Stimulated activated CD8-positive, alpha-beta memory T cell treated with anti-CD3 and anti-CD28 coated beads, Interleukin-4, amount 100 ng/mL, for 24 hours (primary cell): ENCODE data around the gene SYPL2.
"Not testable (repeated sequence)": the region's sequence is repeated elsewhere in the genome, so short reads cannot be mapped to it uniquely, and the experiment has no call there.

ENCODE experiments used
- DNase-seq: peaks from one replicate; pipeline ENCODE4 v3.0.0-alpha.2; 2020; ENCODE audit warnings: low read depth

SYPL2 gene

GRCh38 chr1:109466452-109467300, at the start of gene SYPL2:
TSS of gene SYPL2 (plus strand) at chr1:109466546. CDS start at chr1:109466844, 298 bp downstream.
- DNase-seq: no peak

DNA sequence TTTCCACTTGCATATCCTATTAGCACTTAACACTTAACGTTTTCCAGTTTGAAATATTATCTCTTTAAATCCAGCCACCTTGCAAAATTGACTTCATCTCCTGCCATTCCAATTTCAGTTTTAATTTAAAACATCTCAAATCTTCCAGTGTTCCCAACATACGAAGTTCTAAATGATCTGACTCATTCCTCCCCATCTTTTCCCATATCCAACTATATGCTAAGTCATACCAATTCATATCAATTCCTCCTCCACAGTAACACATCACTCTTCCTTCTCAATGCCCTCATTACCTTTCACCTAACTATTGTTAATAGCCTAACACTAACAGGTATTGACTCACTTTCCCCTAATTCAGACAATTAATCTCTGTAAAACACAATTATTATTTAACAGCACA, 42.8 kb upstream of the SYPL2 start:
- no peak for DNase-seq

GRCh38 chr1:109425391-109426280, 40.7 kb upstream of the SYPL2 start:
- DNase-seq: peak; percentile 52

DNA sequence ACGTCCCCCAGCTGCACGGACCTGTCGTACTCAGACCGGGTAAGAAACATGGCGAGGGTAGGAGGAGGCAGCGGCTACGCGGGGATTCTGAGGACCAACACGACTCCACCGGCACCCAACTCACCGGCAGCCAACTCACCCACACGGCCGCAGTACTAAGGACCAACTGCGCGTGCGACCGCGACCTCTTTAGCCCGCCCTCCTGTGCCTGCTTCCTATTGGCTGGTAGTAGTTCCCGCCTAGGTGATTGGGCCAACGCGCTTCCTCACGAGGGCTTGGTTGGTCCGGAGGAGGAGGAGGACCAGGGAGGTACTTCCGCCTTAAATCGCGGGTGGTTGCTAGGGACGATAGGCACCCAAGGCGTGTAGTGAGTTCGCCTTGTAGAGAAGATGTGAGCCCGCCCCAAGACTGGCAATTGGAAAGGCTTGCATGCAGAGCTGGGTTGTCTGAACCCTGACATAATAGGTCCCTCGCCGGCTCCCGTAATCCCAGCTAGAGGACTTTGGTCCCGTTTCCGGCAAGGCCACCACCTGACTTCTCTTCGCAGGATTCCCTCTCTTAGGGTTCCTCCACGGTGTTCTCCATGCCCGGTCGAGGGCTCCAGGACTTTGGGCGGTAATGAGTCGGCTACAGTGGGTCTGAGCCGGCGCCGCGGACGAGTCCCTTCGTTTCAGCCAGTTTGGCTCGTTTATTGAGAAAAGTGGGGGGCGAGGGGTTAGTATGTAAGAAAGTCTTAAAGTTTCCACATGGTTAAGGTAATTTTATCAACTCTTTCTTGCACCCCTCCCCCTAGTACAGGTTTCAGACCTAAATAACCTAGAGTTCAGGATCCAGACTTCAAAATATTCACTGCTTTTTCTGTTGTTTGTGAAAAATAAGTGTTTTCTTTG, 39.8 kb upstream of the SYPL2 start, which contains the start of gene PSMA5:
Gene PSMA5 (minus strand): TSS at position 168 of the 890 bp plus-strand sequence. CDS start 118 bp downstream, at position 50.
- peak; percentile 90 for DNase-seq

DNA sequence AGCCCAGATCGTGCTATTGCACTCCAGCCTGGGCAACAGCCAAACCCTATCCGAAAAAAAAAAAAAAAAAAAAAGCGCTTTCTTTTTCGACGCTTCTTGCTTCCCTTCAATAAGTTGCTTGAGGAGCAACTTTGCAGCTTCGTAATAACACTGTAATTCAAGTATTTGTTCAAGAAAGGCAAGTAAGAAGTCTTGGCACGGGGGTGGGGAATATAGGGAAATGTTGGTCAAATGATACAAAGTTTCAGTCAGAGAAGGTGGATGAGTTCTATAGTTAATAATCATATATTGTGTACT, 39.2 kb upstream of the SYPL2 start:
- DNase-seq: no peak

DNA sequence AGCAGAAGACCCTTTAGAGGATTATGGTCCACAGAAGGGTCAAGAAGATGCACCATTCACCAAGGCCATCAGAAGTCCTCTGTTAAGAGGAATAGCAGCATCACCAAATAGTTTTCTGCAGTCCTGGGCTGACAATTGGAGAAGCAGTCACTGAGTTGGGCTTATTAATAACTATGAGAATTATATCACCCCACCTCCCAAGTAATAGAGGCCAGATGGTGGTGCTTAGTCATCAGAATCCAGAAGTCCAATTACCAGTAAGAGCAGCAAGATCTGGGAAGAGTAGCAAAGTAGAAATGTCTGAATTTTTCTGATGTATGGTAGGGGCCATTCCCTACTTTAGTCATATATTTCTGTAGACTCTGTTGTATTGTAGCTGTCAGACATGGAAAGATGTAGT, 34.0 kb upstream of the SYPL2 start:
- no peak for DNase-seq

GRCh38 chr1:109433322-109433721, 33.0 kb upstream of the SYPL2 start:
- no peak for DNase-seq

- no peak for DNase-seq
Measured at GRCh38 chr1:109434484-109434883, 31.9 kb upstream of the SYPL2 start.

DNA sequence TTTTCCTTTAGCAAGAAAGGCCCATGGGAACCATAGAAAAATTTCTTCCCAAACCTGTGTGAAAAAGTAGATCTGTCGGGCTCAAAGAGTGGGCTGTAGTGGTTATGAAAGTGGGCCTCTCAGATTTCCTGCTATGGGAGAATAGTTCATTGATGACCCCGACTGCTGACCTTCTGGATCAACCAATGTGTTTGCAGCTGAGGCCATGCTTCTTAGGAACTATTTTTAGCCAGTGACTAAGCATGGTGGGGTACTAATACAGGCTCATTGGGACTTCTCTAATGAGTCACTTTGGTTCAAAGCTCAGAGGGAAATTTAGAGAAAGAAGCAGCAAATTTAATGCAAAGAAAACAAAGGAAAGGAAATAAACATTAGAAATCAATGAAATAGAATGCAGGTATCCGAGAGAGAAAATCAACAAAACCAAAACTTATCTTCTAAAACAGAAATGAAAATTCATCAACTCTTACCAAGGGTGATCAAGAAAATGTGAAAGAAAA, 27.5 kb upstream of the SYPL2 start:
- no peak for DNase-seq

- DNase-seq: no peak
Measured at GRCh38 chr1:109441069-109441468, 25.3 kb upstream of the SYPL2 start.

- DNase-seq: no peak
Measured at GRCh38 chr1:109443476-109443875, 22.9 kb upstream of the SYPL2 start.

DNA sequence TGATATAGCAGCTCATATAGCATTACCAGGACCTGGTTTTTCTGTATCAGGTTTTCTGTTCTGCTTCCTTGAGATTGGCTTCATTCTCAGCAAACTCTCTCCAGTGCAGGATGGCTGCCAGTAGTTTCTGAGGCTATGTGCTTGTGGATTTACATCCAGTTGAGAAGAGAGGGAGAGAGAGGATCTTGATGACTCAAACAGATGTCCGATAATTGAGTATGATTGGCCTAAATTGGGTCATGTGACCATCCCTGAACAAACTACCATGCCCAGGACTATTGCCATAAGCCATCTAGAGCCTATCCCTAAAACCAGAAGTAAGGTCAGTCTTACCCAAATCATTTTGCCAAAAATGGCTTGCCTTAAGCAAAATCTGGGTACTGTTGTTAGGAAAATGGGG, 22.0 kb upstream of the SYPL2 start:
- DNase-seq: no peak

GRCh38 chr1:109445949-109446695, 20.2 kb upstream of the SYPL2 start:
- DNase-seq: not testable (repeated sequence)

DNA sequence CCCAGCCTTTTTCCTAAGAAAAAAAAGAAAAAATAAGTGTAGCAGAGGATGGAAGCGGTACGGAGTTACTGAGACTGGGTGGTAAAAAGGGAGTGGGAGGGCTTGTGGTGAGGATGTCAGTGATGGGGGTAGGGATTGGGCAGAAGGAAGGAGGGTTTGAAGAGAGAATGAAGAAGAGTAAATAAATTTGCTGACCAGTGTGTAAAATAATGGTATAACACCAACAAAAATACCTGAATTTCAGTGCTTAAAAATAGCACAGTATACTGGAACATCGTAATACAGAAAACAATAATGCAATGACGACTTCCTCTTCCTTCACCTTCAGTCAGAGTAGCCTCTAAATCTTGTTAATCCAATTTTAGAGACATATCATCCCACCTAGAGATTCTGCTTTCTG, 18.8 kb upstream of the SYPL2 start:
- no peak for DNase-seq

DNA sequence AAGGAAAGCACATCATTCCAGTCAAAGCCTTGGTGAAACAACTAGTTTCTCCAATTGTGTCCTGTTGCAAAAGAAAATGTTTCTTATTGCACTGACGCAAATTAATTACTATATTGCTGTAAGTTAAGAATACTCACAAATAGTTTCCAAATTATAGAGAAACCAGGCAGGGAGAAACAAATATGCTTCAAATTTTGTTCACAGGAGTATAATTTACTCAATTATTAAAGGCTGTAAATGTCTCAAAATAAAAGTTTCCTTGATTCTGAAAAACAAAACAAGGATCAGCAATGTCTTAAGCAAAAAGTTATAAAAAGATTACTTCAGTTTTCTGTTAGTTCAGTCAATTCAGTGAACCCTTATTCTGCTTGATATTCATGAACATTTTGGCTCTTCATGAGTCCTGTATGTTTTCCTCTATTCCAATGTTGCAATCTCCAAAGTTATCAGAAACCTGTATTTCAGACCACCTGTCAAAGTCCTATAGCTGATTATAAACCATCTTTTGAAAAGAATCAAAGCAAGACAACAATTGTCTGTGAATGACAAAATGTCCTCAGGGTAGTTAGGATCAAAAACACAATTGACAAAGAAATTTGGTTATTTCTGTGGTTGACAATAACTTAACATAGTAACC, 11.7 kb upstream of the SYPL2 start:
- no peak for DNase-seq

GRCh38 chr1:109457819-109458218, 8.5 kb upstream of the SYPL2 start:
- DNase-seq: no peak

GRCh38 chr1:109466125-109466451, 258 bp upstream of the SYPL2 start:
- DNase-seq: no peak

DNA sequence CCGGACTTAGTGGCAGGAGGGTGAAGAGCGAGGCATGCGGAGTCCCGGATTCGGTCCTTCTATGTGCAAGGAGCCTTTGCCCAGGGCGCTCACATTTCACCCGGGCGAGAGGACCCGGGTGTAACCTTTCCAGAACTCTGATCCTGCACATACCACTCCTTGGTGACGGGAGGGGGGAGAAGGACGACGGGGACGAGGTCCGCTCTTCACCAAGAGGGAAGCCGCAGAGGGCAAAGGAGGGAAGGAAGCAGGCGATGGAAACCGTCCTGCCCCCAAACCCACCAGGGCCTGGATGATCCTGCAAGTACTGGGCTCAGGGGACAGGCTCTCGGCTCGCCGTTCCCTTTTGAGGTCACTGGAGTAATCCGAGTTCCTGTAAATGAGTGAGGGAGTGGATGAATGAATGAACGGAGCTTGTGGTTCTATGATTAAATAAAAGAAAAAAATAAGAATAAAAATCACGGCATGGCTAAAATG, 993 bp downstream of the SYPL2 start:
- DNase-seq: no peak

- no peak for DNase-seq
Measured at GRCh38 chr1:109468061-109468460, 1.7 kb downstream of the SYPL2 start.

GRCh38 chr1:109468903-109469302, 2.6 kb downstream of the SYPL2 start:
- DNase-seq: no peak

GRCh38 chr1:109470245-109470644, 3.9 kb downstream of the SYPL2 start:
- no peak for DNase-seq
